GM11168 (cell line): ENCODE results near the gene KRT79.

Source experiments
- in situ Hi-C: fragments of 300-500 bp; cut with MboI; formaldehyde crosslinking; loops from one replicate; pipeline ENCODE4 v1.12.0; 2022; ENCODE audit warnings: low sequenced_read_pairs; ENCODE audit not compliant: unreplicated experiment

KRT79 gene

DNA sequence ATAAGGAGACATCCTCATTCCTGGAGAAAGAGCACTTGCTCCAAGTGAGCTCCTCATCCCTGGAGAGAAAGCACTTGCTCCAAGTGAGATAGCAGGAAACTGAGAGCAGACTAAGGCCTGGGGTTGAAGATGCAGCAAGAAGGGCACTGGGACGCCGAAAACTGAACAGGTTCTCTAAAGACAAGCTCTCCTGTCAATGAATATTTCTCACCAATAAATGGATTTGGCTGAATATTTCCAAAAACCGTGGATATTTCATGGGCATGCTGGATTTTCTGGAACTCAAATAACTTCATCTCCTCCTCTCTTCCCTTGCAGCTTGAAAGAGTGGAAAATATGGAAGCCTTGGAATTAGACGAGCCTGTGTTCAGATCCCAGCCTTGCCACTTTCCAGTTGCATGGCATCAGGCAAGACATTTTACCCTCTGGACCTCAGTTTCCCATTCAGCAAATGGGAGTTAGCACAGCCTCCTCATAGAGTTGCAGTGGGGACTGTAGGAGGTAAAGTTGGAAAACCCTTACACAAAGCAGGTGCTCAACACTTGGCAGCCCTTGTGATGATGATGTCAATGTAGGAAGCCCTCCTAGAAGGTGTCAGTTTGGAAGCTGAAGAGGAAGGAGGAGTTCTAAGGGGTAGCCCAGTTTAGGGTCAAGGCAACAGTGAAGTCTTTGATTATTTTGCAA is 52.6 kb downstream of the KRT79 start:
- in situ Hi-C loops = no loop called here

DNA sequence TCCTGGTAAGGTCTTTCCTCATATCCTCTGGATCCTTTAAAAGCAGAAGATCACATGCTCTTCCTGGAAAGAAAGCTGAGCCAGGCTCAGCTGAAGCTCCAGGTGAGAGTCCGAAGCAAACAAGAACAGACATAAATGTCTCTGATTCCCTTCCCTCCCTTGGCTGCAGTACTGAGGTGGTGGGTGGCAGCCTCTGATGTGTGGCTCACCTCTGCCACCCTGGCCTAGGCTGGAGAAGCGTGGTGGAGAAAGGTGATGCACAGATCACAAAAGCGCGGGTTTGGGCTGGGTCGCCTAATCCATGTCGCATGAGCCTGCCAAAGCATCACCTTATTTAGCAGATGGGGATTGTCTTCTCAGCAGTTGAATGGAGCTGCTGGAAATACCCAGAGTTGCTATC is 54.2 kb downstream of the KRT79 start:
- in situ Hi-C loops = no loop called here

GRCh38 chr12:52778833-52779232 is 55.3 kb downstream of the KRT79 start:
- in situ Hi-C loops = no loop called here

- in situ Hi-C loops = no loop called here
Observed at GRCh38 chr12:52777566-52777965, 56.5 kb downstream of the KRT79 start.

DNA sequence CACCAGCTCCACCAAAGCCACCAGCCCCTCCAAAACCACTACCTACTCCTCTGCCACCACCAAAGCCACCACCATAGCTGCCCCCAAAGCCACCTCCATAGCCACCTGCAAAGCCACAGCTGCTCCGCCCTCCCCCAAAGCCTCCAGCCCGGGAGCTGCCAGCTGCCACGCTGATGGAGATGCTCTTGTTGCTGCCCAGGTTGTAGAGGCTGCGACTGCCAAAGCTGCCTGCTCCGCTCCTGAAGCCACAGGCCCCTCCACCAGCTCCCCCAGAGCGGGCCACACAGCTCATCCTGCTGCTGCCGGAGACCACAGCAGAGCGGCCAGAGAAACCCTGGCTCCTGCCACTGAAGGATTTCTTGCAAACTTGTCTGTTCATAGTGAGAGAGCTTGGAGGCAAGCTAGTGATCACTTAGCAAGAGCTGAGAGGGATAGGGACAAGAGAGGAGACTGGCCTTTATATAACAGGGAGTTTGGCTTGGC is 57.2 kb downstream of the KRT79 start, which contains the start of gene KRT76:
Gene KRT76 (minus strand): TSS at position 433 of the 483 bp plus-strand sequence. CDS start 54 bp downstream, at position 379.
- in situ Hi-C loops = no loop called here

DNA sequence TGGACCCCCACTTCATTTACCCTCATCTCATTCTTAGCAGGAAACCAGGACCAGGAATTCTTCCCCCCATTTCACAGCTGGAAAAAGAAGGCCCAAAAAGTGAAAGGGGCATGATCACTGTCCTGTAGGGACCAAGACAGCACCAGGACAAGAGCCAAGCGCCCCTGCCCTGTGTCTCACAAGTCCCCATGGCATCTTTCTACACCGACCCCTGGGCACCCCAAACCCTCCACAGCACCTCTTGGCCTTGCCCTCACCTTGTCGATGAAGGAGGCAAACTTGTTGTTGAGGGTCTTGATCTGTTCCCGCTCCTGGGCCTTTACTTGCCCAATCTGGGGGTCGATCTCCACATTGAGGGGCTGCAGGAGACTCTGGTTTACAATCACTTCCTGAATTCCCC is 57.7 kb downstream of the KRT79 start:
- in situ Hi-C loops = no loop called here

DNA sequence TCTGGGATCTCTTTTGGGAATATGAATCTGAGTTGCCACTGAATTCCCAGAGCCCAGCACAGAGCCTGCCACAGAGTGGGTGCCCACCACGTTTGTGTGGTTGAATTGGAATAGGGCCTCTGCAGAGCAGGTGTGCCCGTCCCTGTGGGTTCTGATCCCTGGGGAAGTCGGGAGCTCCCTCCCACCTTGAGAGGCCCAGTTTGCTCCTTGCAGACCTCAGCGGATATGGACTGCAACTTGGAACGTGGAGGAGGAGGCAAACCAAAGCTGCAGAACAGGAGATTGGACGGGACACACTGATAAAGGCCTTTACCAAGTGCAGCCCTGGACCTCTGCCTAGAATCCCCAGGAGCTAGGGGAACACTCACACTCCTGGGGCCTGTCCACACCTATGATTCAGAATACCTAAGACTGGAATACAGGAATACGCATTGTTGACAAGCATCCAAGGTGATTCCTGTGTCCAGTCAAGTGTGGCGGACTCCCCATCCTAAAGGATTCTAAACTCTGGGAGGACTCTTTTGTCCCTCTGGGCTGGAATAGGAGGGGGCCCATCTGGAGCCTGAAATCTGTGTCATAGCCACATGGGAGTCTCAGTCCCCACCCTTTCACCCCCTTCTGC is 59.4 kb downstream of the KRT79 start:
- in situ Hi-C loops = no loop called here

GRCh38 chr12:52772772-52773171 is 61.3 kb downstream of the KRT79 start:
- in situ Hi-C loops = no loop called here

DNA sequence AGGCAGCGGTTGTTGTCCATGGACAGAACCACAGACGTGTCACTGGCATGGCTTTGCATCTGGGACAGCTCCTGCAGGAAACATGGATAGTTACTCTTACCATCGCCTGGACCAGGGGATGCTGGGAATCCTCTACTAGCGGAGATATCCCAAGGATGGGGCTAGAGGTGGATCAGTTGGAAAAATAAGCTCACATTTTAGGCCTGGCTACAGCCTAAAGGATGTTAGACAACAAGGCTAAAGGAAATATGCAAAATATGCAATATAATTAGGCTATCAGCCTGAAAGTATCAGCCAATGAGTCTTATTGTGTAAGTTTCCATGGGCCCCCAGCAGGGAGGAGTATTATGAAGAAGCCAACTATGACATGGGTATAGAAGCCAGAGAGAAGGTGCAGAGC is 61.9 kb downstream of the KRT79 start:
- in situ Hi-C loops = no loop called here

DNA sequence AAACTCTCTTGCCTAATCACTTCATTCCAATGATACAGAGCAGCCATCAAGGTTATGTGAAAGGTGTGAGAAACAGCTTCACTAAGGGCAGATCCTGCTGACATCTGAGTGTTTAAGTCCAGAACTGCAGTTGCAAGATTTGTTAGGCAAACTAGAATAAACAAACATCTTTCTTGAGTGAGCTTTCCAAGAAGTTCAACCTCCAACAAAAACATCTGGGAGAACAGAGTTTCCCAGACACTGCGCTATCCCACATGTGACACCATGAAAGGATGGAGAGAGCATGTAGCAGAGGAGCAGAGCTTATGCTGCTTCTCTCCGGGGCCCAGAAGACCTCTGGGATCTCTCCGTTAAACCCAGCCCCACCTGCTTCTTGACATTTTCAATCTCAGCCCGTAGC is 62.6 kb downstream of the KRT79 start:
- in situ Hi-C loops = no loop called here
